ENCODE results near the gene DOK6. TPM values are rescaled to one million over a fixed set of nuclear protein-coding genes. Genes with fewer than 3 reads are reported as not detected.

DOK6 gene
- total and polyA plus RNA-seq, 2 donors (not counting 3 experiments of a cell fraction or from before 2014, with no cell fraction given) = under 0.01 TPM; not detected in 1

GRCh38 chr18:69843015-69843414 lies 442.3 kb downstream of the DOK6 start:
- H3K36me3 ChIP-seq (ENCODE audit: control insufficient read depth in 2 of 2, extremely low read depth in 1 of 2, insufficient read depth in 2 of 2, low read length in 2 of 2) = no peaks in the 10 kb centered on the region
- no peak overlapping the region for H3K4me2 ChIP-seq (ENCODE audit: insufficient read depth, low read length)
- no peak overlapping the region for H3K27ac ChIP-seq (ENCODE audit: insufficient read depth, low read depth, low read length)
- TF ChIP-seq CTCF (IDR thresholded peaks at IDR 0.05; ENCODE audit: extremely low read depth in 1 of 2, insufficient read depth in 1 of 2, low read depth in 1 of 2, low read length in 2 of 2) (no peak), POLR2A (IDR thresholded peaks at IDR 0.05; ENCODE audit: low read depth, low read length) (no peak), POLR2AphosphoS5 (IDR thresholded peaks at IDR 0.05; ENCODE audit: insufficient read depth, low read depth, low read length) (no peak), MAX (IDR thresholded peaks at IDR 0.05; ENCODE audit: insufficient read depth, insufficient read length) (no peak), FOS (IDR thresholded peaks at IDR 0.05; ENCODE audit: borderline replicate concordance, insufficient read depth, low read length) (no peak), JUN (IDR thresholded peaks at IDR 0.05; ENCODE audit: borderline replicate concordance, insufficient read depth, insufficient read length, low read depth) (no peak), EZH2 (IDR thresholded peaks at IDR 0.05; ENCODE audit: borderline replicate concordance, low read depth, low read length, severe bottlenecking) (no peak)
- DNase-seq (ENCODE audit: low read depth, low spot score) = no peak
- H3K9ac ChIP-seq (replicated peaks; ENCODE audit: extremely low read depth, insufficient read depth, low read length) = no peak overlapping the region
- ChIA-PET POLR2A (no interaction called here), CTCF (no interaction called here)
- no TSS peak for BruUV-seq (replicated peaks)
- no peaks in the 10 kb centered on the region for H3K9me3 ChIP-seq (replicated peaks; ENCODE audit: control insufficient read depth, insufficient read depth, low read length)
- no peaks in the 10 kb centered on the region for H3K9me1 ChIP-seq (replicated peaks; ENCODE audit: control insufficient read depth, extremely low read depth, insufficient read depth, low read length)
- FAIRE-seq = no peak
- H3K79me2 ChIP-seq (ENCODE audit: control insufficient read depth, insufficient read depth, low read length) = no peaks in the 10 kb centered on the region
- H3K4me1 ChIP-seq (ENCODE audit: control insufficient read depth, extremely low read depth, insufficient read depth, low read length) = no peaks in the 10 kb centered on the region
- no peaks in the 10 kb centered on the region for H4K20me1 ChIP-seq (replicated peaks; ENCODE audit: control insufficient read depth, extremely low read depth, insufficient read depth, low read length)
- dilution Hi-C loops (cut with MboI; ENCODE audit: extremely low pct_ligation_motif_present, low sequenced_read_pairs) = no loop called here
- H3K27me3 ChIP-seq (ENCODE audit: control insufficient read depth in 2 of 2, insufficient read depth in 2 of 2, low read length in 2 of 2) = no peaks in the 10 kb centered on the region
- H3K4me3 ChIP-seq (replicated peaks in 1 of 3; ENCODE audit: insufficient read depth in 1 of 3, low read depth in 1 of 3, low read length in 3 of 3) = no peak overlapping the region
- no peak overlapping the region for H2AFZ ChIP-seq (ENCODE audit: low read depth, low read length)
- intact Hi-C loops (cut with micrococcal nuclease) = no loop called here

Data from endothelial cell of umbilical vein (primary cell).